GM12864 (cell line): ENCODE measurements around the gene MYH7.

ENCODE experiments used
- DNase-seq: peaks from one replicate; pipeline ENCODE4 v3.0.0-alpha.2; 2011; ENCODE audit warnings: low read depth
- H3K4me3 ChIP-seq: 2 replicates; pipeline ENCODE4 v1.5.1; 2011; ENCODE audit warnings: mild to moderate bottlenecking, low read depth, low read length, control low read depth
- TF ChIP-seq, protein P1 (sequence below): IDR thresholded peaks from 2 replicates; pipeline ENCODE4 v1.5.1; 2011; ENCODE audit warnings: low read depth, mild to moderate bottlenecking, moderate library complexity, low read length, control low read depth, inconsistent platforms; ENCODE audit errors: missing control alignments

The MYH7 gene

DNA sequence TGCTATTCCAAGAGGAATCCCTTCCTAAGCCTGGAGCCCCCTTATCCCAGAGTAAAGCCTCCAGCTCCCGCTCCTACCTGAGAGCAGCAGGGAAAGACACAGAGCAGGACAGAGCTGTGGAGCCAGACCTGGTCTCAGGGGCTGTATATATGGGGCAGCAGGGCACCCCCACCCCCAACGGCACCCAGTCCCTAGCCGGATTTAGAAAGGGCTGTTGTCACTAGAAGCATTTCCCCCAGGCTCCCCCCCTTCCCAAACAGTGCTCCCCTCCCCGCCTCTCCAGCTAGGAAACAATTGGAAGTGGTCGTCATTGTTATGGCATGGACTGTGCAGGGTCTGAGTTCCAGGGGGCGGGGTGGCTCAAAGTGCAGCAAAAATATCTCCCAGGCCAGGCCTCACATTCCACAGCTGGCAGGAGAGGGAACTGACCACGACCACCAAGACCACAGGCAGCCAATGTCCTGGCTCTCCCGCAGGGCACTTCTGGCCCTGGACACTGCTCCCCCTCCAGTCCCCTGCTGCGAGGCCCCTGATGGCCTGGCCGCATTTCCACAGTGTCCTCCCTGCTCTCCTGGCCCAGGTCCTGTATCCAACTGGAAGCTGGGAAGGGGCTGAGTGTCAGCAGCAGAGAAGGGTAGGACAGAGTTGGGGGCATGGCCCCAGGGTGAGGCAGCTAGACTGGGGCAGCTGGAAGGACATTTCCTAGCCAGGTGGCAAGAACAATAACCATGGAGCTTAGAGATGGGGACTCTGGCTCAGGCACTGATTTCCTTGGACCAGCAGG is at the start of gene MYH7:
MYH7 (minus strand) TSS at position 118 of the 784 bp plus-strand sequence. CDS start 1,928 bp downstream, outside the sequence.
- H3K4me3 ChIP-seq, result no peak within 1 kb of the TSS
- DNase-seq, result no peak
- TF ChIP-seq, protein P1, sequence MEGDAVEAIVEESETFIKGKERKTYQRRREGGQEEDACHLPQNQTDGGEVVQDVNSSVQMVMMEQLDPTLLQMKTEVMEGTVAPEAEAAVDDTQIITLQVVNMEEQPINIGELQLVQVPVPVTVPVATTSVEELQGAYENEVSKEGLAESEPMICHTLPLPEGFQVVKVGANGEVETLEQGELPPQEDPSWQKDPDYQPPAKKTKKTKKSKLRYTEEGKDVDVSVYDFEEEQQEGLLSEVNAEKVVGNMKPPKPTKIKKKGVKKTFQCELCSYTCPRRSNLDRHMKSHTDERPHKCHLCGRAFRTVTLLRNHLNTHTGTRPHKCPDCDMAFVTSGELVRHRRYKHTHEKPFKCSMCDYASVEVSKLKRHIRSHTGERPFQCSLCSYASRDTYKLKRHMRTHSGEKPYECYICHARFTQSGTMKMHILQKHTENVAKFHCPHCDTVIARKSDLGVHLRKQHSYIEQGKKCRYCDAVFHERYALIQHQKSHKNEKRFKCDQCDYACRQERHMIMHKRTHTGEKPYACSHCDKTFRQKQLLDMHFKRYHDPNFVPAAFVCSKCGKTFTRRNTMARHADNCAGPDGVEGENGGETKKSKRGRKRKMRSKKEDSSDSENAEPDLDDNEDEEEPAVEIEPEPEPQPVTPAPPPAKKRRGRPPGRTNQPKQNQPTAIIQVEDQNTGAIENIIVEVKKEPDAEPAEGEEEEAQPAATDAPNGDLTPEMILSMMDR, result no peak

DNA sequence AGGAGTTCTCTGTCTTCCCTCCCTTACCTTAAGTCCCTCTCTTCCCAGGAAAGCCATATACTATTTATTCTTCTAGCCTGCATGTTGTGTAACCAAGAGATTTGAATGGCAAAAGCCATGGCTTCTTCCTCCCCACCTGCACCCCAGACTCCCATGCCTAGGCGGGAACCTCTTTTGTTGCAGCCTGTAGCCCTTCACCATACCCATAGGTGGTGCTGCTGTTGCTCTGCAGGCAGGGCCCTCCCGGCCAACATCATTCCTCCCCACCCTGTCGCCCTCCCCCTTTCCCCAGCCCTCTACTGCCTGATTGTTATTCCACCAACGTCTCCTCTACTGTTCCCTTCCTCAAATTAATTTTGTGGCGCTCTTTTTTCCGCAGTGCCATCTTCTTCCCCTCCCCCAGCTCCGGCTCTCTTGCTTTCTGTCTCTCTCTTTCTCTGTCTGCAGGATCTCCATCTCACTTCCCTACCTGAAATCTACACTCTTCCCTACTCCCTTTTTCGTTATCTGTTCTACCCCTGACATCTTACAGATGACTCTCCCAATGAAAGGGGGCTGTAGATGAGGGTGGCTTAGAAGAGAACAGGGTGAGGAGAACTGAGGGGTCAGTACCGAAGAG is 47.9 kb upstream of the MYH7 start:
- DNase-seq, result no peak
- no peak overlapping the region for H3K4me3 ChIP-seq
- TF ChIP-seq, protein P1, result peak; percentile 56

DNA sequence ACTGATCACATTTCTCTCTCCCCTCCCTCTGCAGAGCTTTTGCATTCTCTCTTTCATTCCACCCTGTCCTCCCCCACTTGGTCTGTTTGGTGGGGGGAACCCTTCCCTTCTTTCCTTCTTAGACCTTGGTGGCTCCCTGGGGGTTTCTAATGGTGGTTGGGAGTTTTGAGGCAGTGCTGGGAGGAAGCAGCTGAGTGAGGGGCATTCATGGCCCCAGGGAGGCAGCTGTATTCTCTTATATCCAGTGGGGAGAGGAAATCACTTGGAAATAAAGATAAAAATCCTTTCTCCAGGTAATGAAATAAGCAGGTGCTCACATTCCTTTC is 47.3 kb upstream of the MYH7 start:
- H3K4me3 ChIP-seq, result no peak overlapping the region
- DNase-seq, result no peak
- TF ChIP-seq, protein P1, result no peak

DNA sequence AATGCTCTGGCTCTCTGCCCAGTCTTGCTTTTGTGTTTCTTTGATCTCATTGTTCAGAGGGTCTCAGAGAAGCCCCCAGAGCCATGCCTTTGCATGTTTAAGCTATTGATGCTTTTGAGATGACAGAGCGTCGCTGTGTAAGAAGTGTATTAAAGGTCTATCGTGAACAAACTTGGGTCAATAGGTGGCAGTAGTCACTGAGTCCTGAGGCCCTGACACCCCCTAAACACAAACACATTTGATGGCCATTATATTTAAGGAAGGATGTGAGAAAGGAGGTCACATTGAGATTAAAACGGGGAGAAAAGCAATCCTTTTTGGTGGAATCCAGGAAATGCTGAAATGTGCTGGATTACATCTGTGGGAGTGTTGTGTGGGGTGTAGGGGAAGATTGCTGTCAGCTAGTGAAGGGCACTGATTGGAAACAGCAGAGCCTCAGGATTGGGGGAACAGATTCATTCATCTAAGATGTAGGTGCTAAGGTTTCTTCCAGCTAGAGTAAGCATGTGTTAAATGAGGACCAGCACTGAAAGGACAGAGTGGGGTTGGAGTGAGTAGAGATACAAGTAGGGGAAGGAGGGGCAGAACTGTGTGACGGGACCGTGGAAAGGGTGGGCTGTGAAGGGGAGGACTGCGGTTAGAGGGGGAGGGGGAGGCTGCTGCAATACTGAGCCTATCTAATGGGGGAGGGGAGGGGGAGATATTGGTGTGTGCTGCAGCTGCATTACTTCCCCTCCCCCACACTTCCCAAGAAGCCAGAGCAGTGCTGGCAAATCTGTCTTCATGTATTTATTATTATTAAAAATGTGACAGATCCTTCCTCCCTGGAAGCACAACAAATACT is 46.7 kb upstream of the MYH7 start:
- TF ChIP-seq, protein P1, result no peak
- DNase-seq, result no peak

DNA sequence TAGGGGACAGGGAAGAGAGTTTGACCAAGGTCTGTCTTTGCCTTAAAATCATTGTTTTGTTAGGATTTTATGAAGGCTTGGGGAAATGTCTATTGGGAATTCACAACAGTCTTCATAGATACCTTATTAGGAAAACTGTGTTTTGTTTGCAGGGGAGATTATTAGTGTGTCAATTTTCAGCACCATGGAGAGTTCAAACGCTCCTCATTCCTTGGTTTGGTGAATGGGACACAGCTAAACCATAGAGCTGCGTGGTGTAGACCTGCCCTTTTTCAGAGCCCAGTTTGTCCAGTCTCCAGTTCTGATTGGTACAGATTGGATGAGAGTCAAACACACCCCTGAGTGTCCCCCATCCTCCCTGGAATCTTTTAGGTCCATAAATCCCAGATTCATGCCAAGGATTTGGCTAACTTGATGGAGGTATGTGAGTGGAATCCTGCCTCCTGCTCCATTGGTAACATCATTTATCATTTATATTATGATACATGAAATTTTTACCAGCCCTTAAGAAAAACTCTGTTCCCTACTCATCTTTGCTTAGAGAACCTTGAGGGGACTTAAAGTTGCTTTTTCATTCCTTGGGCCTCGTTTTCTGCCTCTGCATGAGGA is 46.0 kb upstream of the MYH7 start:
- no peak for DNase-seq
- no peak overlapping the region for H3K4me3 ChIP-seq
- TF ChIP-seq, protein P1, result no peak

More for the DNA sequence above, 46.7 kb upstream of the MYH7 start:
- no peak overlapping the region for H3K4me3 ChIP-seq

DNA sequence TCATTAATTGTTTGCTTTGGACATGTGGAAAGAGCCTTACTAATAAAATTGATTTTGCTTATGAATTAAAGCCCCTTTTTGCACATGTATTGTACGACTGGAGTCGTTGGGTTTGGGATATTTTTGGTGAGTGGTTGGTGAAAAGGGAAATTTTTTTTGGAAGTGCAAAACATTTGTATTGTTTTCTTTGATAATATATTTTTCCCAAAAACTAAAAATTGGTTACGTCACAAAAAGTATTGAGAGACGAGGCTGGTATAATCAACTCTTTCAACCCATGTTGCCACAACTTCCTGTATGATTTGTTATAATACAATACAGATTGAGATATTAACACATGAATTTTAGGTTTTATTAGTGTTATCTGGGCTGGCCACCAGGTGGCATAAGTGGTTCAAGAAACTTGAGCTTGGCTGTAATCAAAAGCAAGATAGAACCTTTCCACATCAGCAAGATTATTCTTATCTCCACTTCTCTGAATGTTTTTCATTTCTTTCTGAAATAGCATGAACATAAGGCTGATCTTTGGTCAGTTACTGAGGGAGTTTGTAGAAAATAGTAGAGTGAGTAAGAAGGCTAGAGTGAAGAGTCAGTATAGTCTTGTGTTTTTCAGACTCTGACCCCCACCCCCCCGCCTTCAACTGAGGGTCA is 42.8 kb upstream of the MYH7 start:
- H3K4me3 ChIP-seq, result no peak overlapping the region
- peak; percentile 25 for DNase-seq
- TF ChIP-seq, protein P1, result peak; percentile 61
